GM21576 (cell line): Measurements from ENCODE around the gene KHDC4.
"Not testable (repeated sequence)": the region's sequence is repeated elsewhere in the genome, so short reads cannot be mapped to it uniquely, and the experiment has no call there.

Source experiments
- ATAC-seq: cut with Tn5 transposase; IDR thresholded peaks from one replicate; pipeline ENCODE4 v1.9.1; 2021; ENCODE audit warnings: mild to moderate bottlenecking, moderate library complexity; ENCODE audit not compliant: unreplicated experiment

KHDC4 gene

GRCh38 chr1:155941845-155942531 lies 7.8 kb upstream of the KHDC4 start:
- ATAC-seq = no peak

GRCh38 chr1:155940993-155941844 lies 7.0 kb upstream of the KHDC4 start, which contains the start of gene RXFP4:
Gene RXFP4, plus strand, starts transcription at chr1:155941638. Its CDS starts 72 bp downstream, at chr1:155941710.
- no peak for ATAC-seq

DNA sequence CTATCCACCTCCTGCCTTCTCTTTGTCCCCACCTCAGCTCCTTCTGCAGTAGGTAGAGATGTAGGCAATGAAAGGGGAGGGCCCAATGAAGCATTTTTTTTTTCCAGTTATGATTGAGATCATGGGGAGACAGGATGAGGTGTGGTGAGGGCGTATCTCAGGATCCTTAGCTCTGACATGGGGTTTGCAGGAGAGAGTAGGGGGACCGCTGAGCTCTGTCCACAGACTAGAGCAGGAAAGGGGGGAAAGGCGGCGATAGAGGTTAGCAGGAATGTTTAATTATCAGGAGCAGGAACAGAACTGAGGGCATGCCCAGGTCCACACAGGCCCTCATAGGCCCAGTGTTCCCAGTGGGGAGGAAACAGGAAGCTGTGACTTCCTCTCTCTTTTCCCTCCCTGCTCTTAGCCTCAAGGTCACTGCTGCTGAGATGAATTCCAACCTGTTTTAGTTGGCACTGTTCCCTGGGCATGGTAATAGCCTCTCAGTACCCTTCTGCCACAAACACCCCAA lies 6.3 kb upstream of the KHDC4 start:
- ATAC-seq = no peak

- ATAC-seq = no peak
These were observed 4.0 kb upstream of the KHDC4 start for GRCh38 chr1:155938220-155938627.

DNA sequence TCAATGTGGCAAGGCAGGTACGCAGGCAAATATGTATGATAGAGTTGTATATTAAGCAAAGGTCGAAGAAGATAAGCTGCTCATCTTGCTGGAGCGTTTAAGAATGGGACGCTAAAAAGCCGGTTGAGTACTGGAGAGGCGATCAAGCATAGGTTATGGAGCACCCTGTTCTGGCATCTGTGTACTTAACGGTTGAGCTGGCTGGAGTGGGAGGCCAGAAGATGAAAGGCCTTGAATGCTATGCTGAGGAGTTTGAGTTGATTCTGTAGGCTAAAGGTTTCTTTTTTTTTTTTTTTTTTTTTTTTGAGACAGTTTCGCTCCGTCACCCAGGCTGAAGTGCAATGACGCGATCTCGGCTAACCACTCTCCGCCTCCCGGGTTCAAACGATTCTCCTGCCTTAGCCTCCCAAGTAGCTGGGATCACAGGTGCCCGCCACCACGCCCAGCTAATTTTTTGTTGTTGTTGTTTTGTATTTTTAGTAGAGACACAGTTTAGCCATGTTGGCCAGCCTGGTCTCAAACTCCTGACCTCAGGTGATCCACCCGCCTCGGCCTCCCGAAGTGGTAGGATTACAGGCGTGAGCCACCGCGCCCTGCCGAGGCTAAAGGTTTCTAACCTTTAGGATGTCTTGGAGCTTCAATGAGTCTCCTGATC lies 850 bp upstream of the KHDC4 start:
- no peak for ATAC-seq

- no peak for ATAC-seq
These were observed 569 bp downstream of the KHDC4 start for GRCh38 chr1:155933591-155934096.

GRCh38 chr1:155932487-155932886 lies 1.7 kb downstream of the KHDC4 start:
- no peak for ATAC-seq

DNA sequence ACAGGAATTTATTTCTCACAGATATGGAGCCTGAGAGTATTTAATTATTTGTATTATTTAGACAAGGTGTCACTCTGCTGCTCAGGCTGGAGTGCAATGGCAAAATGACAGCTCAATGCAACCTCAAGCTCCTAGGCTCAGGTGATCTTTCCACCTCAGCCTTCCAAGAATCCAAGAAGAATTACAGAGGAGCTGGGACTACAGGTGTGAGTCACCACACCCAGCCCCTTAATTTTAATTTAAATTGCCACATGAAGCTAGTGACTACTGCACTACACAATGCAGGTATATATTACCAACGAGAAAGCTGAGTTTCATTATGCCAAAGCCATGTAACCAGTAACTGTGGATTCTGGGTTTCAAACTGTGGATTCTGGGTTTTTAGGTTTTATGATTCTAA lies 2.1 kb downstream of the KHDC4 start:
- no peak for ATAC-seq

DNA sequence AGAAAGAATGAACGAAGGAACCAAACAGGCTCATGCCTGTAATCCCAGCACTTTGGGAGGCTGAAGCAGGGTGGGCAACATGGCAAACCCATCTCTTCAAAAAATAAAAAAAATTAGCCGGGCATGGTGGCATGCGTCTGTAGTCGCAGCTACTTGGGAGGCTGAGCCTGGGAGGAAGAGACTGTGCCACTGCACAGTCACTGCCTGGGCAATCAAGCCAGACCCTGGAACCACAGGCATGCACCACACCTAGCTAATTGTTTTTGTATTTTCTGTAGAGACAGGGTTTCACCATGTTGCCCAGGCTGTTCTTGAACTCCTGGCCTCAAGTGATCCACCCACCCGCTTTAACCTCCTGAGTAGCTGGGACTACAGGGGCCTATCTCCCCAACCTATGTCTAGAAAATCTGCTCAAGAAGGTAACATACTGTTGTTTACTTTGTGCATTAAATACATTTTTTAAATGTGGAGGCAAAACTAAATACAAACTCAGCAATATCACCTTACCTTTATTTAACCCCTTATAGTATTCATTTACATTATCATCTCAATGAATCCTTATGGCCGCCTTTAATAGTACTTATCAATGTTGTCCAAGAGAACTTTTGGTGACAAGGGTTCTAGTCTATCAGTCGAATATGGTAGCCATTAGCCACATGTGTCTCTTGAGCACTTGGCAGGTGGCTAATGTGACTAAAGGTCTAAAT lies 2.7 kb downstream of the KHDC4 start:
- no peak for ATAC-seq

DNA sequence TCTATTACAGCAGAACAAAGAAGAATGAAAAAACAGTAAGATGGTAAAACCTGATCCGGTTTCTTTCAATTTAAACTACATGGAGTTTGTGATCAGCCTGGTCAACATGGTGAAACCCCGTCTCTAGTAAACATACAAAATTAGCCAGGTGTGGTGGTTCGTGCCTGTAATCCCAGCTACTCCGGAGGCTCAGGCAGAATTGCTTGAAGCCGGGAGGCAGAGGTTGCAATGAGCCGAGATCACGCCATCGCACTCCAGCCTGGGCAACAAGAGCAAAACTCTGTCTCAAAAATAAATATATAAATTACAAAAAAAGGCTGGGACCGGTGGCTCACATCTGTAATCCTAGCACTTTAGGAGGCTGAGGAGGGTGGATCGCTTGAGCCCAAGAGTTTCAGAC lies 3.5 kb downstream of the KHDC4 start:
- not testable (repeated sequence) for ATAC-seq

GRCh38 chr1:155929057-155929456 lies 5.2 kb downstream of the KHDC4 start:
- no peak for ATAC-seq

- no peak for ATAC-seq
These were observed 8.7 kb downstream of the KHDC4 start for GRCh38 chr1:155925506-155925905.

GRCh38 chr1:155920717-155921116 lies 13.5 kb downstream of the KHDC4 start:
- no peak for ATAC-seq

GRCh38 chr1:155919801-155920200 lies 14.4 kb downstream of the KHDC4 start:
- ATAC-seq = no peak

DNA sequence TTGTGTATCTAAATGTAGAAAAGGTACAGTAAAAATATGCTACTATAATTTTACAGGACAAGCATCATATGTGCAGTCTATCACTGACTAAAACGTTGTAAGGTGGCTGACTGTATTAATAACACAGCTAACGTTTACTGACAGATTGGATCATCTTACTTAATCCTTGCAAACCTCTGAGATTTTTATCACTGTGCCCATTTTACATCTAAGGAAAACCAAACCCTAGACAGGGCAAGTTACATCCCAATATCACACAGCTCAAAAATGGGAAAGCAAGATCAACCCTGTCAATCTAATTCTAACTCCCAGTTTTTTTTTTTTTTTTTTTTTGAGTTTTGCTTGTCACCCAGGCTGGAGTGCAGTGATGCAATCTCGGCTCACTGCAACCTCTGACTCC lies 15.6 kb downstream of the KHDC4 start:
- no peak for ATAC-seq

- no peak for ATAC-seq
These were observed 20.1 kb downstream of the KHDC4 start for GRCh38 chr1:155913969-155914757.

GRCh38 chr1:155912056-155912536 lies 22.1 kb downstream of the KHDC4 start:
- ATAC-seq = no peak

DNA sequence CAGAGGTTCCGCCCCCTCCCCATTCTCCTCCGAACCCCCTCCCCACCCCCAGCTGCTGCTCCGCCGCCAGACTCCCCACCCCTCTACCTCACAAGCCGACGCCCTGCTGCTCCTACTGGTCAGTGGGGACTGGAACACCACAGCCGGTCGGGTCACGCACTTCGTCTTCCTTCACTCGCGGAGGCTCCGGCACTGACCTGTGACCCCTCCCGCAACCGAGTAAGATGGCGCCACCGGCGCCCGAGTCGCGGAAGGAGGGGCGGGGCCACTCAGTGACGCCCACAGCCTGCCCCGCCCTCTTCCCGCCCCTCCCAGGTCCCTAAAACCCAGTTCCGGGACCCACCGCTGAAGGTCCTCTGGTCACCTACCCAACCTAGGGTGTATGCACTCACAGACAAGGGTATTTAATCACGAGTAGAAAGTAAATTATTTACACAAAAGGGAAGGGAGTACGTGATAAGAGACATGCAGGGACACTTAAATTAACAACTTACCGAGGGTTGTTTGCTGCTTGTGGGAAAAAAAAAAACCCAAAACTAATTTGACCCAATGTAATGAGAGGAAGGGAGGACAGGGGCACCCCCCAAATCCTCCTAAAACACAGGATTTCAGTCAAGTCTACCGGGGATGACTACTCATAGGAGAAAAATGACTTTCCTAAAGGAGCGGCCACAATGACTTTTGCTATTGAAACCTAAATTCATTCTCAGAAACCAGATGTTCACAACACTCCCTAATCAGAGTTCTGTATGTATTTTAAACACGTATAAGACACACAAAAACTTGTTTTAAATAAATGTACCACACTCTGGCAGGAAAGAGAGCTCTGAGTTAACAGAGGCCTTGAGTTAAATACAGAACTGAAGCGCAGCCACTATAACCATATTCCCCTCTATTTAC lies 22.8 kb downstream of the KHDC4 start, which contains the start of gene RIT1:
RIT1 (minus strand) TSS at position 194 of the 900 bp plus-strand sequence. CDS start 588 bp downstream, outside the sequence.
- peak; percentile 78 for ATAC-seq
